NCI-H748 (cell line): ENCODE data around the gene ABCA4.

Source experiments
- DNase-seq: peaks from one replicate; lab custom pipeline; 2025; ENCODE audit not compliant: unreplicated experiment; lab: John Stamatoyannopoulos, UW

Gene ABCA4

DNA sequence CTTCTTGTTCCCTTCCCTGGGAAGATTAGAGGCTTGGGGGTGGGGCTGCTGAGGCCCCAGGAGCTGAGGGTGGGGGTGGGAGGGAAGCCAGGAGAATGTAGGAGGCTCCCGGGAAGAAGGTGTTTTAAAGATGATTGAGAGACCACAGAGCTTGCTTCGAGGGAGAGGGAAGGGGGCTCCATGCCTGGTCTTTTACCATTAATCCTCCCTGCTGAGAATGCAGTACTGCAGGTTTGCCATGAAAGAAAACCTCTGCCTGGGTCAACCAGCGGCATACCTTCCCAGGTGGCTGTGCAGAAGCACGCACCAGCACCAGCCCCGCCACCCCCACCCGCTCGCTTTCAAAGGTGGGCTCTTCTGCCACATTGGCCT lies 15.4 kb downstream of the ABCA4 start:
- DNase-seq: no peak

DNA sequence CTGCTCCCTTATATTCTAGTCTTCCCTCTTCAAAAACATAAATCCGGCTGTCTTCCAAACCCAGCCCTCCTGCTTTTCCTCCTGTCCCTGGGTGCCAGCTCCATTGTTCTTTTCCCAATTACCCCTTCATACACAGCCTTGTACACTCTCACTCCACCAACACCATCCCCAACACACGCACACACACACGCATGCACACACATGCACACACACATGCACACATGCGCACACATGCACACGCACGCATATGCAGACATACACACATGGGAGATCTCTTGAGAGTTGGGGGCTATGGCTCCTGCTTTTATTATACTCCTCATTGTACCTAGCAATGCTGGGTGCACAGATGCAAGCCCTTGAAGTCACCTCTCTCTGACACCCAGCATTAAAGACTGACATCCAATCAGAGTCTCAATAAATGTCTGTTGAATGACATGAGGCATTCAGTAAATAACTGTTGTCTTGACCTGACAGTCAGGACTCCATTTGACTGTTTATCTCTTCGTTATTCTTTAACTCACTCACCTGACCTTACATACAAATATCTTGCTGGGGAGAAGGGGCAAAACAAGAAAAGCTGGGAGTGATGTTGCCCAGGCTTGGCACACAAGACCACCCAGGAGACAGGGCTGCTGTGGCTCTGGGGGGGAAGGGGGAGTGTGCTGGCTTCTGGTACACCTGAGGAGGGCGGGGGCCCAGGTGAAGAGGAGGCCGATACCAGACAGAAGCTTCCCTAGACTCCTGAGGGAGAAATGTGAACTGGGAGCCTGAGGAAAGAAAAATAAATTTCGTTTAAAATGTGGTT lies 16.0 kb downstream of the ABCA4 start:
- DNase-seq: no peak

DNA sequence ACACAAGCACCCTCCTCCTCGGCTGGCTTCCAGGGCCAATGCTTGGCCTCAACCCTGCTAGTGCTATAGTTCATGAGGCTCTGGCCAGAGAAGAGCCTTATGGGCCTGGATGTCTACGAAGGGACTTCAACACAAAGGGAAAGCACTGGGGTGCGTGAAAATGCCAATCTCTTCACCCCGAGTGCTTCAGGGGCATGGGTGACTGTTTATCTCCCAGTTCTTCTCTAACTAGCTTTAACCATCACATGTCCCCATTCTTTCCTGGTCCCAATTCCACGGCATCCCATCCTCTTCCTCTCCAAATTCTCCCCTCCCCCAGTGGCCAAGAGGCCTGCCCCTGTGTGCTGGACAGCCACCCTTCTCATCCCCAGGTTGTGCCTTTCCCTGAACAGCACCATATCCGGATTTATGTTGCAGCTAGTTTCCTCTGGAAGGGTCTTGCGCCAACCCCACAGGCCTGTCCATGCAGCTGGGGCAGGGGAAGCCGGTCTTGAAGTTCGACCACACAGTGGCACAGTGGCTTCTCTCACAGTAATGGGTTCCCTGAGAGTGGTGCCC lies 16.7 kb downstream of the ABCA4 start:
- DNase-seq: no peak

DNA sequence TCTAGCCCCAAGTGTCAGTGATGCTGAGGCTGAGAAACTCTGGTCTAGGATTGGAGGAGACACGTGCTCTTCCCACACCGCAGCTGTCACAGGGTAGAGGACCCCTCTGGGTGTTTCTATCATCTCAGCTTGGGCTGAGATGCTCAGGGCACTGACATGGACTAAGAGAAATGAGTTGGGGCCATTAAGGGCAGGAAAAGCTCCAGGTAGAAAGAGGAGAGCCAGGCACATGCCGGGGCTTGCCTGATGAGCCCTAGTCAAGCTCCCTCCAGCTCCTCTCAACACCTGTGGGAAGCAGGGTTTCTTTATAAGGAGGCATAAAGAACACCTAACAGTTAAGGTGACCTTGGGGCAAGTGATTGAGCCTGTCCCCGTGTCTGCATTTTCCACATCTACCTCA lies 17.3 kb downstream of the ABCA4 start:
- DNase-seq: no peak

DNA sequence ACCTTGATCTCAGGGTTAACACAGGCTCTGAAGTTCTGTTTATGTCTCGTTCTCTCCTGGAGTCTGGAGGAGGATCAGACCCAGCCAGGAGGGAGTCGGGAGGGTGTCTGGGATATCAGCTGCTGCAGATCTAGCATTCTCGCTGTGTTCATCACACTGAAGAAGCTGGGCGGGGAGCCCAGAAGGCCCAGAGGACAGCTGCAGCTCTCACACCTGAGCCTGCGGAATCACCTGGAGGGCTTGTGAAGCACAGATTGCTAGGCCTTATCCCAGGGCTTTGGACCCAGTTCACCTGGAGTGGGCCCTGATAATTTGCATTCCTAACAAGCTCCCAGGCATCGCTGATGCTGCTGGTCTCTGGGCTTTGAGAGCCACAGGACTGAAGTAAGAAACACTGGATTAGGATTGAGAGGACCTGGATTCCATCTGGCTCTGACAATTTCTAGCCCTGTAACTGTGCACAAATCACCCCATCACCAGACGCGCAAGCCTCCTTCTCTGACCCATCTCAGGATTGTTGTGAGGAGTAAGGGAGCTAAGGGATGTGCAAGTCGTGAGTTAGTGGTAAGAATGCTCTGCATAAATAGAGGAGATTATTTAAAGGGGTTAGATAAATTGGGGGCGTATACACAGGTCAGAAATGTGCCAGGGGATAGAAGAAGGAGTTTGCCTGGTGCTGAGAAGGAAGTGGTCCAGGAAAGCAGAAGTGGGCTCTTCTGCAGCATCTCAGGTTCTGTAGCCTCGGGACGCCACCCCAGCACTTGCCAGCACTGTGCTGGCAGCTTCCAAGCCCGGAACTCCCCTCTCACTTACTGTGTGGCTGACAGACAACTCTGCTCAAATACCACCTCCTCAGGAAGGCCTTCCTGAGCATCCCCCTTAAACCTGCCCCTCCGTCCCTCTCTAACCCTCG lies 19.1 kb downstream of the ABCA4 start:
- DNase-seq: no peak

DNA sequence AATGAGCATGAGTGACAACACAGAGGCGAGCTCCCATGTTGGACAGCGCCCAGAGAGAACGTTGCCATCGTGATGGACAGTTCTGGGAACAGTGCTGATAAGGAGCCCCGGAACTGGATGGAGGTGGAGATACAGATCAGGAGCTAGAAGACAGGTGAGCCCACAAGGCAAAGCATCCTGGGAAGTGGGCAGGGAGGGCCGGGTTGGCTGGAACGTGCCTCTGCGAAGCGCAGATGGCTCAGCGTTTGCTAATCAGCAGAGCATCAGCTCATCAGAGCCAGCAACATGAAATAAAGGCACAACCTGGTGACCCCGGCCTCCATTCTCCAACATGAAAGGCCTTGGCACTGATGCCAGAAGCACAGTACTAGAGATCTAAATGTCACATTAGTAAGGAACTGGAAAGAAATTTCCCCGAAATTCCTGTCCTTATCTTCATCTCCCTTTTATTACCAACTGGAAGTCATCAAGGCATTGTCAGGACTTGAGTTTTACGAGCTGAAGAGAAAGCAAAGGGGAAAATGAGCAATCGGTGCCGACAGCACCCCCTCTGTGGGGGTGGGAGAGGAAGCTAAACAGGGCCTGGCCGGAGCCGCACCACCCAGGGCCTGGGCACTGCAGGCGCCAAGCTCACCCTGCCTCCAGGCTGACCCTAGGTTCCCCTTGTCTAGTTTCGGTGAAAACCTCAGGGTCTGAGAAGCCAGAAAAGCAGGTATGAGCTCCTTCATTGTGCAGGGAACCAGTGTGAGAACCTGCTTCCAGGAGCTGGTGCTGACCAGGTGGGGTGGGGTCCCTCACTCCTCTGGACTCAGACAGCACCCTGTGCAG lies 19.9 kb downstream of the ABCA4 start:
- DNase-seq: no peak

DNA sequence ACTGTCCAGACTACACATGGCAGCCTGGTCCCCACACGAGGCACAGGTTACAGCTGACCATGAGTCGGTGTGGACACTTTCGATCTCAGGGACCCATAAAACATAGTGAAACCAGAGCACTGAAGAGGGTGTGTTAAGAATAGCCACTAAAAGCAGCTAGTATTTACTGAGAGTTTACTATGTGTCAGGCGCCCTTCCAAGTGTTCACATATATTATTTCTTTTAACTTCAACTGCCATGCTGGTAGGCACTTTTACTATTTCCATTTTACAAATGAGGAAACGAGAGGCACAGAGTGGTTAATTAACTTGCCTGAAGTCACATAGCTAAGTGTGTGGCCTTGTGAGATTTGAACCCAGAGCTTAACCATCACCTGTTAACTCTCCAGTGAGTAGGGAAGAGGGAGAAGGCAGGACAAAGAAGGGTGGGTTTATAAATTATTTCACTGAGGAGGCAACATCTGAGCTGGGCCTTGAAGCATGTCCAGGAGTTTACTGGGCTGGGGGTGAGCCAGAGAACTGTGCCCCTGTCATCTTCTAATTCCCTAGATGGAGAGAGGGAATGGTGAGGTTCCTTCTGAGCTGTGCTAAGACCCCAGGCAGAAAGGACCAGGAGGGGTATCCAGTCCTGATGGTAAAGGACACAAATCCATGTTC lies 20.7 kb downstream of the ABCA4 start:
- DNase-seq: no peak

DNA sequence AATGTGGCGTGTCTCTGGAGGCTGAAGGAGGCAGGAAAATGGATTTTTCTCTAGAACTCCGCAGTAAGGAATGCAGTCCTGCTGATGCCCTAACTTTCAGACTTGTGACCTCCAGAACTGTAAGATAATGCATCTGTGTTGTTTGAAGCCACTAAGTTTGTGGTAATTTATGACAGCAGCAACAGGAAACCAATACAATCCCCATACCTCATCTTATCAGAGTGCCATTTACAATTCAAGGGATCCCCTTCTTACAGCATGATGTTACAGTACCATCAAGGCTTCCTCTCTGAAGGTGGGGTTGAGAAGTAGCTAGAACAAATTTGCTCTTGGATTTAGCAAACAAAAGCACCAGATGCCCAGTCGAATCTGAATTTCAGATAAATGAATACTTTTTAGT lies 21.6 kb downstream of the ABCA4 start:
- no peak for DNase-seq

DNA sequence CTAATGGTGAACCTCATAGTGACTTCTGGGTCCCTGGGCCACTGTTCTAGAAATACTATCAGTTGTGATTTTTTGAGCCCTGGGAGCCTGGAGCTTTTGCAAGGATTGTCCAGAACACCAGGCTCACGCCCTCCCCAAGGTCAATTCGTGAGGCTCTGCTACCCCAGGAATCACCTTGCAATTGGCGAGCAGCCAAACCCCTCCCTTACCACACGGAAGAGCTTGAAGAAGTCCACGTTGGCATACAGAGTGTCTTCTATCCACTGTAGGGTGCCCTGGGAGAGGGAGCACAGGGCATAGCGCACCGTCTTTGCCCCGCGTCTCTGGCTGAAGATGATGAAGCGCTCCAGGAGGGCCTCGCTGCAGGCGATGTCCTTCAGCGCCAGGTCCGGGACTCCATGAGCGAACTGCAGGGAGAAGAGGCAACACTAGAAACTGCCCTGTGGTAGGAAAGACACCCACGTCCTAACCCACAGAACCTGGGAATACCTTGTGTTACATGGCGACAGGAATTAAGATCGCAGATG lies 22.3 kb downstream of the ABCA4 start:
- DNase-seq: no peak

DNA sequence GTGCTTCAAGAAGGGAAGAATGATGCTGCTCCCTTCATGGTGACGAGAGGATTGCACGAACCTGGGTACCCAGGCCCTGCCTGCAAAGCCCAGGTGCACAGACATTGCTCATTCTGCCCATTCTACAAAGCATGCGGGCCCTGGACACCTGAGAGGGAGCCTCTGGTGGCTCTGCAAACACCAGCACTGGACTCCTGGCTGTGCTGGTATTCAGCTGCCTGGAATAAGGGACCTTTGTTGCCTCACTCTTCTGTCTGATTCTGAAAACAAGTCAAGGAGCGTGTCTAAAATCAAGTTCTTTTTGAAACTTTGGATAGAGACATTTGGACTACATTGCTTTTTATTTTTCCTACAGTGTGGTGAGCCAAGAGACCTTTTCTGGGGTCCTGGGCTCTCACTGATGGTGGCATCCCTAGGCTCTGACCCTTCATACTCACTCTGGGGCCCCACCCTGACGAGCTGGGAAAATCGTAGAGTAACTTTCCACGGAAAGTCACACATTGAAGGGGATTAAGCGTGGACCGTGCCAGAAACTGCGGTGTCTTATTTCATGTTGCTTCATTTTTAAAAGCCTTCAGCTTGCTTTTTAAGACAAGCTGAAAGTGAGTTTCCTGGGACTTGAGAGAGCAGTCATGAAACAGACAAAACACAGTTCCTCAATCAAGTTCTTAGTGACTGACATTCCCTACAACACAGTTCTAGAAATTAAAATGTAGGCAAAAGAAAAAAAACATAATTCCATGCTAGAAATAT lies 24.0 kb downstream of the ABCA4 start:
- DNase-seq: no peak

DNA sequence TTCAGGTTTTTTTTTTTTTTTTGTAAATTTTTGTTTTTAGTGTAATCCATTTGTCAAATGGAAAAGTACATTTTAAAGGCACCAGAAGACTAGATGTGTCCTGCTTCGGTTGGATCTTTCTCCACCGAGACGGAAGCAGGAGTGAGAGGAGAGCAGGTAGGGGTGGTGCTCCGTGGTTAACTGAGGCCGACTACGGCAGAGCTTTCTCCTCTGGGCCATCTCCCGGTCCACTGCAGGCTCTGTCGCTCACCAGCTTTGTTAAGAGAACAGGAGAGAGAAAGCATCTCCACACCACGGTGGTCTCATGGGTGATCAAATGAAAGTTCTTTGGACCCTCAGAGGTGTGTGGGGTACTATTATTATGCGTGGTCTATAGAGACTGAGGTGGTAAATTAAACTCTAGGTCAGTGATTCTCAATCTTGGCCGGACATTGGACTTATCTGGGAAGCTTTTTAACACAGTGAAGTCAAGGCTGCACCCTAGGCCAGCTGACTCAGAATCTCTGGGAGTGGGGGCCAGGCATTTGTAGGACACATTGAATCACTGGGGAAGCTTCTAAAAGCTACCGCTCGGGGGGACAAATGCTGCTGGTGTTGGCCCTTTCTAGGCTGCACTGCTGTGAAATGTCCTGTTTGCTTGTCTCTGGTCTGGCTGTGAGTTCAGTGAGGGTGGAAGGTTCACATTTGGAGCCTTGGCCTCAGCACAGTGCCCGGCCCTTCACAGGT lies 25.0 kb downstream of the ABCA4 start:
- DNase-seq: no peak

DNA sequence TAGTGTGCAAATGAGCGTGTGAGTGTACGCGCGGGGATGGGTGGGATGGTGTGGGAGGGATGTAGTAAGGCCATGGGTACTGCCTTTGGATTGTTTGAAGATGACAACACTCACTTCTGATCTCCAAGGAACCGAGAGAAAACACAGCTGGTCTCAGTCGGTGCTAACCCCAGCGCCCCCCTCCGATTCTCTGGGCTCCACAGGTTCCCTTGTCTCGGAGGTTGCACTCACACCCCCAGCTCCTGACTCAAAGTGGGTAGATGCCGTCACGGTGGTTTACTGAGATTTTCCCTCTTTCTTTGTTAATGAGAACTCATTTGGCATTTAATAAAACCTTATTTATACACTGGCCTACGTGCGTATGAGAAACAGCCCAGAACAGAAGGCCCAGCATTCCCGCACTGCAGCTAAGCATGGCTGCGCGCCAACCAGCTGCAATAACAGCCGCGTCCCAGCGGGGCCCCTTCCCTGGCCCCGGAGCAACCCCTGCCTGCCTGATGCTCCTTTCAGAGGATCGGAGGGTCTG lies 25.8 kb downstream of the ABCA4 start:
- DNase-seq: no peak

DNA sequence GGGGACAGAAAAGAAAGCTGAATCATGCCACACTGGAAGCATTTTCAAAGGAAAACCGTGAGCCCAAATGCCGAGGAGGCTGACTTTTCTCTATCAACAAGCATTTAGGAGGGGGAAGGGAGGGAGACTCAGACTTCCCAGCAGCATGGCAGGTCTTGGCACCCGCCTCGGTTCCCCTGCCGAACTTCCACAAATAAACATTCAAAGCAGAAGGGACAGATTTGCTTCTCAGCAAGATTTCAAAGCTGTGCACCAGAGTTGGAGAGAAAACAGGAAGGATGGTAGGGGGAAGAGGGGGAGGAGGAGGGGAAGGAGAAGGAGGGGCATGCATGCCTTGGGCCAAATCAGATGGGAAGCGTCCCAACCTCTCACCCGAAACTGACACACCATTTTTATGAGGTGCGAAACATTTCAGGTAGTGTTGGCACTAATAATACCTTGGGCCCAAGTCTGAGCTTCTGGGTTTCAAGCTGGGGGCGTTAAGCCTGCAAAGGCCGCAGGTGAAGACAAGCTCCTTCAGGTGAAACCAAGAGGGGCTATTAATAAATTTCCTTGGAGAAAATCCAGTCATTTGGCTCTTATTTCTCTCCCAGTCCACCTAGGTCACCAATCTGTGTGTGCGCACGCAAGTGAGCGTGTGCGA lies 26.4 kb downstream of the ABCA4 start:
- DNase-seq: no peak

DNA sequence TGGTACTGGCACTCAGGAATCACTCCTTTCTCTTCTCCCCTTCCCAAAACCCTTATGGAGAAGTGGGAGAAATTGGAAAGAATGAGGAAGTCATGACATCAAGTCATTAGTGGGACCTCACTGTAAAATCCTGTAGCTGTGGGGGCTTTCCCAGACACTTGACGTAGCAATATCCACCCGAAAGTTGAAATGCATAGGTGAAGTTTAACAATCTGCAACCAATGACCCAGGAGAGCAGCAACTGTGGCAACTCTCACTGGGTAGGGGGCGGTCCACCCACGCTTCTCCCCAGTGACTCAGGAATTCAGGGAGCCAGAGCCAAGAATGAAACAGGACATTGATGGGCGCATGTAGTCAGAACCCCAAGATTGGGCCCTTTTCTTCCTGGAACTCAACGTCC lies 27.0 kb downstream of the ABCA4 start:
- no peak for DNase-seq

DNA sequence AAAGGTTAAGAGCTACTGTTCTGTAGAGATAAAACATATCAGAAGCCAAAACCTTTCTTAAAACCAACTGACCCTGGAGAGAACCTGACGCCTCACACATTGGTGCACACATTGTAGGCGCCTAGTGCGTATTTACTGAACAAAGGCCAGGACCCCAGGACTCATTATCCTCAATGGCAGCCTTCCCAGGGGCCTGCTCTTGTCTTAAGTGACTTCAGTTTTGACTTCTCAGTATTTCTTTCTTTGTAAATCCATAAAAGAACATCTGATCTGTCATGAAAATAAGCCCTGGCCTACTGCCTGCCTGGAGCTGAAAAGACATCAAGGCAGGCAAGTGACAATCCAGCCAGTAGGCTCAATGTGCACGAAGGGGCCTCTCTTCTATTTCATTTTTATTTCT lies 27.6 kb downstream of the ABCA4 start:
- DNase-seq: no peak

DNA sequence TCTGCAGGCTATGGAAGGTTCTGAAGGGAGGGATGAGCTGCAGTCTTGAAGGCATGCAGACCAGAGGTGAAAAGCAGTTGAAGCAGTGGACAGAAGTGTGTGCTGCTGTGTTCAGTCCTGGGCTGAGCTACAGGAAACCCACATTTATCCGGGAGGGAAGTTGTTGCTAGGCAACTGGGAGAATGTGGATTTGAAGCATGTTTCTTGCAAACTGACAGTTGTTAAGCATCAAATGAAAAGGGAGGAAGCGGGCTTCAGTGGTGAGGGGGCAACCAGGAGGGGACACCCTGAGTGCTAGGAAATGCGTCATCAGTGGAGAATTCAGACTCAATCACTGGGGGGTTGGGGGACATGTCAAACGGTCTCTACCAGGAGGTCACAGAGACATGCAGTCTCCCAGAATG lies 28.7 kb downstream of the ABCA4 start:
- DNase-seq: peak; percentile 51

DNA sequence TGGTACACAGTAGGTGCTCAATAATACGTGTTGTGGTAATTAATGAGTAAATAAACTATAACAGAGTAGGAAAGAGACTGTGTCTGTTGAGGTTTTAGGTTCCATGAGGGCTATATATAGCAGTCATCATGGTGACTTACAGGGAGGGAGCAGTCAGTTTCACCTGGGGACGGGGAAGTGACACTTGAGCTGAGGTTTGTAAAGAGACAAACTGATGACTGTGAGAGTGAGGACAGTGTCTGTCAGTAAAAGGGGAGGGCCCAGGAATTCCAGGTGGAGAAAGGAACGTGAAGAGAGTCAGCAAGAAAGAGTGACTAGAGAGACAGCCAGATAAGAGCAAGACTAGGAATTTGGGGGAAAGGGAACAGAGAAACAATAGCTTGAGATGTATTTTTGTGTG lies 30.2 kb downstream of the ABCA4 start:
- no peak for DNase-seq

DNA sequence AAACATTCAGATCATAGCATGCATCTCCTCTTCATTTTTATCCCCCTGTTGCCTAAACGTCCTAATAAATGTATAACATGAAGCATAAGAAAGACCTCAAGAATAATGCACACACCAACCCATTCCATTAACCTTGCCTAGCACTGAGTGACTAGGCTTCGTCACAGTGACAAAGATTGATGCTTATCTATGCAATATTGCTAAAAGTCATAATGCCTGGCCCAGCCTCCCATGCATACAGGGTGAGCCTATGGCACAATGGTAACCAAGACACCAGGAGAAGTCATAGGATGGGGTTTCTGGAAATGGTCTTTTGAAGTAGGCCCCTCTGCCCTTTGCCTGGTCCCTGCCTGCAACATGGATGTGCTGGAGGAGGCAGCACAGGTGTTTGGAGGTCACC lies 33.8 kb downstream of the ABCA4 start:
- DNase-seq: no peak
